ENCODE data around the gene HAPSTR1. TPM values are rescaled to one million over a fixed set of nuclear protein-coding genes. Genes with fewer than 3 reads are reported as not detected.

HAPSTR1 gene
- total RNA-seq, 4 donors from 2014 or later: 44.8 to 71.7 (median 57.6) TPM

GRCh38 chr16:9122969-9123368 is 31.5 kb downstream of the HAPSTR1 start:
- no peak for DNase-seq (ENCODE audit: low spot score)
- no peak for ATAC-seq (ENCODE audit: low FRiP score)
- no peak for TF ChIP-seq CTCF (IDR thresholded peaks at IDR 0.05)

GRCh38 chr16:9123401-9123800 is 32.0 kb downstream of the HAPSTR1 start:
- DNase-seq (ENCODE audit: low spot score) (no peak), ATAC-seq (ENCODE audit: low FRiP score) (no peak)
- no peak for TF ChIP-seq CTCF (IDR thresholded peaks at IDR 0.05)

GRCh38 chr16:9123871-9124270 is 32.4 kb downstream of the HAPSTR1 start:
- no peak for TF ChIP-seq CTCF (IDR thresholded peaks at IDR 0.05)
- peak; percentile 28 for ATAC-seq (ENCODE audit: low FRiP score)
- no peak for DNase-seq (ENCODE audit: low spot score)

- no peak for ATAC-seq (ENCODE audit: low FRiP score)
- DNase-seq (ENCODE audit: low spot score): no peak
These were observed 33.0 kb downstream of the HAPSTR1 start for GRCh38 chr16:9124444-9124843.

GRCh38 chr16:9124908-9125584 is 33.6 kb downstream of the HAPSTR1 start:
- no peak for DNase-seq (ENCODE audit: low spot score)
- TF ChIP-seq CTCF (IDR thresholded peaks at IDR 0.05): no peak
- no peak for ATAC-seq (ENCODE audit: low FRiP score)

More at GRCh38 chr16:9124444-9124843, 33.0 kb downstream of the HAPSTR1 start:
- TF ChIP-seq CTCF (IDR thresholded peaks at IDR 0.05): no peak

- DNase-seq (ENCODE audit: low spot score) (no peak), ATAC-seq (ENCODE audit: low FRiP score) (no peak)
- no peak for TF ChIP-seq CTCF (IDR thresholded peaks at IDR 0.05)
These were observed 34.4 kb downstream of the HAPSTR1 start for GRCh38 chr16:9125658-9126505.
